GM12801 (cell line): ENCODE measurements around the gene CCDC6.

ENCODE experiments used
- TF ChIP-seq, protein P1 (sequence below): IDR thresholded peaks from one replicate; pipeline ENCODE4 v1.5.1; 2011; ENCODE audit warnings: control low read depth; ENCODE audit not compliant: insufficient read length; ENCODE audit errors: extremely low read depth

Gene CCDC6

DNA sequence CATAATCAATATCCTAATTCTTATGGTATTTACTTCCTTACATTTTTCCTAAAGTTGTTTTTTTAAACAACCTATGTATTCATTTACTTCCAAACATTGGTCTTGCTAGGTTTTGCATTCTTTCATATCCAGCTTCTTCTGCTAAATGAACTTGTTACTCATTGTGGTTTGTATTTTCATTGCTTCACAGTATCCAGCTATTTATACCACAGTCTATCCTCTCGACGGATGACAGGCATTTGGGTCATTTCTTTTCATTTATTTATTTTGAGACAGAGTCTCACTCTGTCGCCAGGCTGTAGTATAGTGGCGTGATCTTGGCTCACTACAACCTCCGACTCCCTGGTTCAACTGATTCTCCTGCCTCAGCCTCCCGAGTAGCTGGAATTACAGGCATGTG lies 66.8 kb downstream of the CCDC6 start:
- TF ChIP-seq, protein P1, sequence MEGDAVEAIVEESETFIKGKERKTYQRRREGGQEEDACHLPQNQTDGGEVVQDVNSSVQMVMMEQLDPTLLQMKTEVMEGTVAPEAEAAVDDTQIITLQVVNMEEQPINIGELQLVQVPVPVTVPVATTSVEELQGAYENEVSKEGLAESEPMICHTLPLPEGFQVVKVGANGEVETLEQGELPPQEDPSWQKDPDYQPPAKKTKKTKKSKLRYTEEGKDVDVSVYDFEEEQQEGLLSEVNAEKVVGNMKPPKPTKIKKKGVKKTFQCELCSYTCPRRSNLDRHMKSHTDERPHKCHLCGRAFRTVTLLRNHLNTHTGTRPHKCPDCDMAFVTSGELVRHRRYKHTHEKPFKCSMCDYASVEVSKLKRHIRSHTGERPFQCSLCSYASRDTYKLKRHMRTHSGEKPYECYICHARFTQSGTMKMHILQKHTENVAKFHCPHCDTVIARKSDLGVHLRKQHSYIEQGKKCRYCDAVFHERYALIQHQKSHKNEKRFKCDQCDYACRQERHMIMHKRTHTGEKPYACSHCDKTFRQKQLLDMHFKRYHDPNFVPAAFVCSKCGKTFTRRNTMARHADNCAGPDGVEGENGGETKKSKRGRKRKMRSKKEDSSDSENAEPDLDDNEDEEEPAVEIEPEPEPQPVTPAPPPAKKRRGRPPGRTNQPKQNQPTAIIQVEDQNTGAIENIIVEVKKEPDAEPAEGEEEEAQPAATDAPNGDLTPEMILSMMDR: no peak

- TF ChIP-seq, protein P1: no peak
Measured at GRCh38 chr10:59838085-59838789, 68.1 kb downstream of the CCDC6 start.

GRCh38 chr10:59833810-59834209 lies 72.5 kb downstream of the CCDC6 start:
- TF ChIP-seq, protein P1: no peak

DNA sequence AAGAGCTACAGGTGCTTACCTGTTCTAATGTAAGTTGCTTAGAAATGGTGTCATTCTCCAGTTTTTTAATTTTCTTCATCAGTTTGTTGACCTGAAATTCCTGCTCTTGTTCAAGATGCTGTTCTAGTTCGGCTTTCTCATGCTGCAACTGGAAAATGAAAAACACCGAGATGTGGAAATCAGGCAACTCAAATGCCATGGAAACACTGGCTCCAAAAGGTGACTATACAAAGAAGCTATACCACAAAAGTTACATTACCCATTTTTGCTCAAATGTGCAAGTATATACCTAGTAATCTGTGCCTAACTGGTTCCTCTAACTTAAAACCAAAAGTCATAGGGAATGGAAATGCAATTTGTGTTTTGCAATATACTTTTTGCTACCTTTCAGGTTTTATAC lies 73.8 kb downstream of the CCDC6 start:
- TF ChIP-seq, protein P1: no peak

- TF ChIP-seq, protein P1: no peak
Measured at GRCh38 chr10:59831658-59832503, 74.5 kb downstream of the CCDC6 start.

DNA sequence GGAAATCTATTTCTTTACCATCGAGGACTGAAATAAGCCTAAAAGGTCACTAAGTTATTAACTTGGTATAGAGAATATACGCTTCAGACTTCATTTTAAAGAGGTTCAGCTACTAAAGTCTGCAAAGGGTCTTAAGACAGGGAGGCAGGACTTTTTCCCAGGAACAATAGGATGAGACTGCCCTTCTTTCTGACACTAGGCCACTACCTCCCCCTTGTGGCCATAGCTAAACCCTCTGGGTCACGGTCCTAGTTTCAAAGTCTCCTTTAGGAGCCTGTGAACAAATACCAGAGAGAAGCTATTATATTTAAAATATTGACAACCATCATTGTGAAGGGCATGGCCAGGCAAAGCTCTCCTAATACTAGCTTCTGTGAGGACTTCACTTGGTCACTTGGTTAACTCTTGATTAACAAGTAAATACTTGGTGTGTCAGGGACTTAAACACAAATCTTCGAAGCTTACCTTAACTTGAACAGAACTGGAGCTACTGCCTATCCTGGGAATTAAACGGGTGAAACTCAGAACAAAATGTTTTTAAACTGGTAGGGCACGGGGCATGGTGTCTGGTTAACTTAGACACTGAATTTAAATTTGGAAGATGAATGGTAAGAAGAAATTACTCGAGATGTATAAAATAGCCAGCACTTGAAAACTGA lies 75.6 kb downstream of the CCDC6 start:
- TF ChIP-seq, protein P1: no peak

DNA sequence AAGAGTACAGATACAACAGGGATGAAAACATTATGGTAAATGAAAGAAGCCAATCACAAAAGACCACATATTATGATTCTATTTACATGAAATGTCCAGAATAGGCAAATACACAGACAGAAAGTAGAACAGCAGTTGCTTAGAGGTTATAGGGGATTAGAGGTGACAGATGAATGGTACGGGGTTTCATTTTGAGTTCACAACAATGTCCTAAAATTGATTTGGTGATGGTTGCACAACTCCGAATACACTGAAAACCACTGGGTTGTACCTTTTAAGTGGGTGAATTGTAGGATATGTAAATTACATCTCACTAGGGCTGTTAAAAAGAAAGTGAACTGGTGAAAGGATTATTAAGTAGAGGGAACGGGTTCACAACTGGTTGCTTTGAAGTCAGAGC lies 76.8 kb downstream of the CCDC6 start:
- TF ChIP-seq, protein P1: no peak
